Measurements from ENCODE around the gene PARD3B. TPM values are rescaled to one million over a fixed set of nuclear protein-coding genes. Genes with fewer than 3 reads are reported as not detected.

The PARD3B gene
- total and polyA plus RNA-seq, 10 of the 15 experiments (the other 5 are each of a cell fraction or from before 2014, with no cell fraction given) = 0.01 to 0.54 (median 0.07) TPM; not detected in 7

DNA sequence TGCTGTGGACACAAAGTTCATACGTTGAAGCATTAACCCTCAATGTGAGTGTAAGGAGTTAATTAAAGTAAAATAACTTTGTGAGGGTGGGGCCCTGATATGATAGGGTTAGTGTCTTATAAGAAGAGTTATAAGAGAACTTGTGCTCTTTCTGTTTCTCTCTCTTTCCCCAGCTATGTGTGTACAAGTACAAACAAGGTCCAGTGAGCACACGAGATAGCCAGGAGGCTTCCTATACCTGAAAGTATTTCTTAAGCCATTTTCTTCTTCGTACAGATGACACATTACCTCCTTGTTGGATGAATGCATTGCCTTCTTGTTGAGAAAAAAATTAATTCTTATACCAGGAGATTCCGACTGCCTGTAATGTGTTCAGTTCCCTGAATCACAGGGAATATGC, 301.2 kb downstream of the PARD3B start:
- H3K4me1 ChIP-seq (ENCODE audit: control insufficient read depth, insufficient read depth, low read length) = no peaks in the 10 kb centered on the region
- ATAC-seq = no peak
- FAIRE-seq = no peak
- ChIA-PET CTCF (no interaction called here), SMC1A (ENCODE audit: uncharacterized antibody, unreplicated experiment) (interaction anchor here (0.5 kb wide), 1 partner anchor 236 kb away, joined by 3 read pairs; no protein-coding TSS in a partner anchor), RAD21 (ENCODE audit: unreplicated experiment) (no interaction called here), POLR2A (no interaction called here)
- H4K20me1 ChIP-seq (ENCODE audit: control insufficient read depth, insufficient read depth) = no peaks in the 10 kb centered on the region
- in situ Hi-C loops (cut with MboI) (no loop called here), intact Hi-C loops (cut with micrococcal nuclease; ENCODE audit: unreplicated experiment) (no loop called here)
- no peak overlapping the region for H3K4me3 ChIP-seq
- TF ChIP-seq STAT3 (IDR thresholded peaks at IDR 0.05; ENCODE audit: low read depth, low read length) = no peak
- TF ChIP-seq EZH2 (IDR thresholded peaks at IDR 0.05; ENCODE audit: borderline replicate concordance, control insufficient read depth, low read depth, low read length) = no peak
- TF ChIP-seq RCOR1 (conservative IDR thresholded peaks at IDR 0.05; ENCODE audit: low read depth, low read length) = no peak
- H3K9ac ChIP-seq (ENCODE audit: control insufficient read depth, insufficient read depth, low read length) = no peak overlapping the region
- no TSS peak for BruUV-seq (replicated peaks)
- no peaks in the 10 kb centered on the region for H3K79me2 ChIP-seq (ENCODE audit: control insufficient read depth, insufficient read depth, low read length)
- WGBS (ENCODE audit: insufficient coverage, insufficient replicate concordance, low lambda C conversion rate, missing lambda C conversion rate) = under 1% methylated on average over 4 of the region's 4 CpGs
- DNase-seq (ENCODE audit: low read depth, low spot score) = no peak
- H3K27ac ChIP-seq (ENCODE audit: control insufficient read depth, insufficient read depth) = no peak overlapping the region
- no peaks in the 10 kb centered on the region for H3K9me3 ChIP-seq (replicated peaks; ENCODE audit: control insufficient read depth, insufficient read depth, low read length)
- H3K36me3 ChIP-seq (ENCODE audit: control insufficient read depth in 2 of 2, insufficient read depth in 2 of 2, low read length in 1 of 2) = no peaks in the 10 kb centered on the region
- H3K4me2 ChIP-seq (ENCODE audit: control insufficient read depth, insufficient read depth) = no peak overlapping the region
- no peak overlapping the region for H2AFZ ChIP-seq (ENCODE audit: control insufficient read depth, low read depth, low read length)
- no peaks in the 10 kb centered on the region for H3K27me3 ChIP-seq (replicated peaks in 1 of 2; ENCODE audit: control insufficient read depth in 2 of 2, insufficient read depth in 2 of 2, low read length in 1 of 2)

DNA sequence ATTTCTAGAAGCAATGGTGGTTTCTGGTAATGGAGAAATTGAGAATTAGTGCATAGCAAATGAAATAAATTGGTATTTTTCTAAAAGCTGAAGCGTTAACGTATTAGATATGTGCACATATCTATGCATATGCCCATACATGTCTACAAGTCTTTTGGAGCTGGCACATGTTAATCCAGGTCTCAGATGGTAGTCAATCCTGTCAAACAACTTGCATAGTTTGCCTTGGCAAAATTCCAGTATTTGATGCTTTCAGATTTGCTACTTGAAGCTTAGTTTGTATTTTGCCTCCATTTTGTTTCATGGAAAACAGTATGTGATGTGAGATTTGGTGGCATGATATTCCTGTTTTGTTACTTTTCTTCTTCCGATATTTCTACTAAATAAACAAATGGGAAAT, 304.6 kb downstream of the PARD3B start:
- 86% methylated on average over 3 of the region's 3 CpGs for WGBS (ENCODE audit: insufficient coverage, insufficient replicate concordance, low lambda C conversion rate, missing lambda C conversion rate)
- Histone ChIP-seq H3K4me2 (ENCODE audit: control insufficient read depth, insufficient read depth) (no peak overlapping the region), H2AFZ (ENCODE audit: control insufficient read depth, low read depth, low read length) (no peak overlapping the region), H3K4me1 (ENCODE audit: control insufficient read depth, insufficient read depth, low read length) (no peaks in the 10 kb centered on the region), H3K36me3 (ENCODE audit: control insufficient read depth in 2 of 2, insufficient read depth in 2 of 2, low read length in 1 of 2) (no peaks in the 10 kb centered on the region), H4K20me1 (ENCODE audit: control insufficient read depth, insufficient read depth) (no peaks in the 10 kb centered on the region), H3K27ac (ENCODE audit: control insufficient read depth, insufficient read depth) (no peak overlapping the region), H3K9ac (ENCODE audit: control insufficient read depth, insufficient read depth, low read length) (no peak overlapping the region), H3K79me2 (ENCODE audit: control insufficient read depth, insufficient read depth, low read length) (no peaks in the 10 kb centered on the region), H3K9me3 (replicated peaks; ENCODE audit: control insufficient read depth, insufficient read depth, low read length) (no peaks in the 10 kb centered on the region), H3K27me3 (replicated peaks in 1 of 2; ENCODE audit: control insufficient read depth in 2 of 2, insufficient read depth in 2 of 2, low read length in 1 of 2) (no peaks in the 10 kb centered on the region), H3K4me3 (no peak overlapping the region)
- no TSS peak for BruUV-seq (replicated peaks)
- DNase-seq (ENCODE audit: low read depth, low spot score) = no peak
- POLR2A ChIA-PET = no interaction called here
- RAD21 ChIA-PET (ENCODE audit: unreplicated experiment) = no interaction called here
- CTCF ChIA-PET = no interaction called here
- ATAC-seq = no peak
- no peak for FAIRE-seq
- in situ Hi-C loops (cut with MboI) (no loop called here), intact Hi-C loops (cut with micrococcal nuclease; ENCODE audit: unreplicated experiment) (no loop called here)
- SMC1A ChIA-PET (ENCODE audit: uncharacterized antibody, unreplicated experiment) = no interaction called here
- TF ChIP-seq, protein P1, sequence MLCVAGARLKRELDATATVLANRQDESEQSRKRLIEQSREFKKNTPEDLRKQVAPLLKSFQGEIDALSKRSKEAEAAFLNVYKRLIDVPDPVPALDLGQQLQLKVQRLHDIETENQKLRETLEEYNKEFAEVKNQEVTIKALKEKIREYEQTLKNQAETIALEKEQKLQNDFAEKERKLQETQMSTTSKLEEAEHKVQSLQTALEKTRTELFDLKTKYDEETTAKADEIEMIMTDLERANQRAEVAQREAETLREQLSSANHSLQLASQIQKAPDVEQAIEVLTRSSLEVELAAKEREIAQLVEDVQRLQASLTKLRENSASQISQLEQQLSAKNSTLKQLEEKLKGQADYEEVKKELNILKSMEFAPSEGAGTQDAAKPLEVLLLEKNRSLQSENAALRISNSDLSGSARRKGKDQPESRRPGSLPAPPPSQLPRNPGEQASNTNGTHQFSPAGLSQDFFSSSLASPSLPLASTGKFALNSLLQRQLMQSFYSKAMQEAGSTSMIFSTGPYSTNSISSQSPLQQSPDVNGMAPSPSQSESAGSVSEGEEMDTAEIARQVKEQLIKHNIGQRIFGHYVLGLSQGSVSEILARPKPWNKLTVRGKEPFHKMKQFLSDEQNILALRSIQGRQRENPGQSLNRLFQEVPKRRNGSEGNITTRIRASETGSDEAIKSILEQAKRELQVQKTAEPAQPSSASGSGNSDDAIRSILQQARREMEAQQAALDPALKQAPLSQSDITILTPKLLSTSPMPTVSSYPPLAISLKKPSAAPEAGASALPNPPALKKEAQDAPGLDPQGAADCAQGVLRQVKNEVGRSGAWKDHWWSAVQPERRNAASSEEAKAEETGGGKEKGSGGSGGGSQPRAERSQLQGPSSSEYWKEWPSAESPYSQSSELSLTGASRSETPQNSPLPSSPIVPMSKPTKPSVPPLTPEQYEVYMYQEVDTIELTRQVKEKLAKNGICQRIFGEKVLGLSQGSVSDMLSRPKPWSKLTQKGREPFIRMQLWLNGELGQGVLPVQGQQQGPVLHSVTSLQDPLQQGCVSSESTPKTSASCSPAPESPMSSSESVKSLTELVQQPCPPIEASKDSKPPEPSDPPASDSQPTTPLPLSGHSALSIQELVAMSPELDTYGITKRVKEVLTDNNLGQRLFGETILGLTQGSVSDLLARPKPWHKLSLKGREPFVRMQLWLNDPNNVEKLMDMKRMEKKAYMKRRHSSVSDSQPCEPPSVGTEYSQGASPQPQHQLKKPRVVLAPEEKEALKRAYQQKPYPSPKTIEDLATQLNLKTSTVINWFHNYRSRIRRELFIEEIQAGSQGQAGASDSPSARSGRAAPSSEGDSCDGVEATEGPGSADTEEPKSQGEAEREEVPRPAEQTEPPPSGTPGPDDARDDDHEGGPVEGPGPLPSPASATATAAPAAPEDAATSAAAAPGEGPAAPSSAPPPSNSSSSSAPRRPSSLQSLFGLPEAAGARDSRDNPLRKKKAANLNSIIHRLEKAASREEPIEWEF (IDR thresholded peaks at IDR 0.05; ENCODE audit: insufficient replicate concordance, low read depth, low read length) = no peak
- TF ChIP-seq SREBF2 (IDR thresholded peaks at IDR 0.05; ENCODE audit: low read length) = no peak
